Glutamatergic neuron (in vitro differentiated cells): ENCODE data around the gene RDH5. TPM values are rescaled to one million over a fixed set of nuclear protein-coding genes. Genes with fewer than 3 reads are reported as not detected.
A peak's percentile ranks its signal among the peaks of the same experiment; 100 is the strongest.

ENCODE experiments used
- DNase-seq: peaks from one replicate; pipeline ENCODE4 v3.0.0; 2022
- H3K27ac Mint-ChIP-seq: one replicate; pipeline ENCODE4 v1.8.0; 2020; ENCODE audit warnings: mild to moderate bottlenecking, mixed read lengths, inconsistent platforms; ENCODE audit not compliant: unreplicated experiment
- H3K27me3 Mint-ChIP-seq: one replicate; pipeline ENCODE4 v1.8.0; 2020; ENCODE audit warnings: mild to moderate bottlenecking, moderate library complexity, mixed read lengths, inconsistent platforms; ENCODE audit not compliant: unreplicated experiment
- H3K36me3 Mint-ChIP-seq: one replicate; pipeline ENCODE4 v1.8.0; 2020; ENCODE audit warnings: mild to moderate bottlenecking, mixed read lengths, inconsistent platforms; ENCODE audit not compliant: unreplicated experiment
- H3K4me1 Mint-ChIP-seq: one replicate; pipeline ENCODE4 v1.8.0; 2020; ENCODE audit warnings: mild to moderate bottlenecking, low read depth, mixed read lengths, inconsistent platforms; ENCODE audit not compliant: unreplicated experiment
- H3K4me3 Mint-ChIP-seq: one replicate; pipeline ENCODE4 v1.8.0; 2020; ENCODE audit warnings: mild to moderate bottlenecking, mixed read lengths, inconsistent platforms; ENCODE audit not compliant: unreplicated experiment
- H3K9me3 Mint-ChIP-seq: one replicate; pipeline ENCODE4 v1.8.0; 2020; ENCODE audit warnings: mild to moderate bottlenecking, moderate library complexity, mixed read lengths, inconsistent platforms; ENCODE audit not compliant: unreplicated experiment
- total RNA-seq: library from RNA; stranded (reverse); fragmentation: NEBNext Ultra II Directional; extraction: Animal tissue kit (Norgen Biotek cat#: 25700); gene quantifications from one replicate; pipeline ENCODE4 v1.2.1, GENCODE V29; 2021; ENCODE audit not compliant: unreplicated experiment
- TF ChIP-seq, protein P1 (sequence below): fragments of 200-600 bp; sonication (generic); IDR thresholded peaks from one replicate; pipeline ENCODE4 v1.5.0; 2021; ENCODE audit not compliant: partially characterized antibody, unreplicated experiment

Gene RDH5
- total RNA-seq, 1 donor from 2014 or later: 6.6 TPM

DNA sequence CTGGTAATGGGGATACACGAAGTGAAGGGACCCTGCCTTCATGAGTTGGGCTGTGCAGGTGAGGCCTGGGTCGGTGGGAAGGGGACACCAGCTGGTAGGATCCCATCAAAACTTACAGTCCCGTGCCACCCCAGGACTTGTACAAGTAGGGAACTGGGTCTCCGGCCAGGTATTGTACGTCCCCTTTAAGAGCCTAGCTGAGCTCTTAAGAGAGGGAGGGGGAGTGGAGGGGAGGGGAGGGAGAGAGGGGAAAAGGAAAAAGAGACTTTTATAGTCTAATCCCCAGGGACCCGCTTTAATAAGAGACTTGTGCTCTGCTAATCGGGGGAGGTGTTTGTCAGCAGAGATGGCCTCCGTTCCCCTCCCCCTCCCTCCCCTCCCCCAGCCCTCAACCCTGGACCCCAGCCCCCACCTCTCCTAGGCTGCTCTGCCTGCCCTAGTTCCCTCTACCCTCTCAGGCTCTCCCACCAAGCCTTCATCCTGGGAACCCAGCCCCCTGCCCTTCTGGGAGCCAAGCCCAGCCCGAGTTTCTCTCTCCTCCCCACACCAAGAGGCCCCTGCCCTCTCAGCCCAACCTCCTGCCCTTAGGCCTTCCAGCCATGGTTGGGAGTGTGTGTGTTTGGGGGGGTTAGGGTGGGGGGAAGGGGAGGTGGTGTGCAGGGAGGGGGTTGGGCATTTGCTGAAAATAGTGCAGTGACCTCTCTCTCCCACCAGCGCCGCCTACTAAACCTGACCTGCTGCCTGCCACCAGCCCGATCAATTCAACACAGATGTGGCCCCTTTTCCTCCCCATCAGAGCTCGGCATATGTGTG is 25.4 kb downstream of the RDH5 start:
- Mint-ChIP-seq H3K9me3 (peaks cover 21% of the 10 kb centered on the region), H3K36me3 (no peaks in the 10 kb centered on the region), H3K4me3 (peak overlapping the region; percentile 99), H3K27ac (peak overlapping the region; percentile 97), H3K4me1 (peaks cover 44% of the 10 kb centered on the region), H3K27me3 (peaks cover 13% of the 10 kb centered on the region)
- TF ChIP-seq, protein P1, sequence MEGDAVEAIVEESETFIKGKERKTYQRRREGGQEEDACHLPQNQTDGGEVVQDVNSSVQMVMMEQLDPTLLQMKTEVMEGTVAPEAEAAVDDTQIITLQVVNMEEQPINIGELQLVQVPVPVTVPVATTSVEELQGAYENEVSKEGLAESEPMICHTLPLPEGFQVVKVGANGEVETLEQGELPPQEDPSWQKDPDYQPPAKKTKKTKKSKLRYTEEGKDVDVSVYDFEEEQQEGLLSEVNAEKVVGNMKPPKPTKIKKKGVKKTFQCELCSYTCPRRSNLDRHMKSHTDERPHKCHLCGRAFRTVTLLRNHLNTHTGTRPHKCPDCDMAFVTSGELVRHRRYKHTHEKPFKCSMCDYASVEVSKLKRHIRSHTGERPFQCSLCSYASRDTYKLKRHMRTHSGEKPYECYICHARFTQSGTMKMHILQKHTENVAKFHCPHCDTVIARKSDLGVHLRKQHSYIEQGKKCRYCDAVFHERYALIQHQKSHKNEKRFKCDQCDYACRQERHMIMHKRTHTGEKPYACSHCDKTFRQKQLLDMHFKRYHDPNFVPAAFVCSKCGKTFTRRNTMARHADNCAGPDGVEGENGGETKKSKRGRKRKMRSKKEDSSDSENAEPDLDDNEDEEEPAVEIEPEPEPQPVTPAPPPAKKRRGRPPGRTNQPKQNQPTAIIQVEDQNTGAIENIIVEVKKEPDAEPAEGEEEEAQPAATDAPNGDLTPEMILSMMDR: no peak
- DNase-seq: peak; percentile 85

DNA sequence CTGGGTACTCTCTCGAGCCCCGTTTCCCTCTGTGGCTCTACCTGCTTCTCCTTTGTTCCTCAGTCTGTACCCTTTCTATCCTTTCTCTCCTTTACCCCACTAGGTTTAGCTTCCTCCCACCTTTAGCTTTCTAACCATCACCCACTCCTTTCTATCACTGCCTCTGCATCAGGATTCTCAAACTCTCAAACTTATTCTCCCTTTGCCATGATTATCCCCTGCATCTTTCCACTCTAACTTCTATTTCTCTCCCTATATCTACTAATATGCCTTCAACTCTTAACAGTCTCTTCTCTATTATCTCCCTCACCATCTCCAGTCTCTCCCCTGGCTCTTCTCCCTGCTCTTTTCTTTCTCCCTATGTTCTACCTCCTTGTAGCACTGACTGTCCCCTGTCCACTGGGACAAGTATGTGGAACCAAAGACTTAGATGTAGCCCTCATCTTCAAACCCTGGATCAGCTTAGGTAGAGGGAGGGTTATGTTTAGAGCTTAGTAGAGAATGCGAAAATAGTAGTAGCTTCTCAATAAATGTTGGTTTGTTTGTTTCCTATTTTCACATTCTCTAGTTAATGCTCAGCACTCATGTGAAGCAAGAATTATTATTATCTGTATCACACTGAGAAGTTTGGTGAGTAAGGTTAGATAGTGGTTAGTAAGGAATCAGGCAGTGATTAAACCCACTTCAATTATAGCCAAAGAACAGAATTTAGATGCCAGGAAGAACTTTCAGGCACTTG is 26.1 kb downstream of the RDH5 start:
- H3K4me3 Mint-ChIP-seq: peak overlapping the region; percentile 89
- H3K4me1 Mint-ChIP-seq: peaks cover 52% of the 10 kb centered on the region
- peaks cover 13% of the 10 kb centered on the region for H3K27me3 Mint-ChIP-seq
- no peak for DNase-seq
- no peaks in the 10 kb centered on the region for H3K36me3 Mint-ChIP-seq
- H3K27ac Mint-ChIP-seq: peak overlapping the region; percentile 97
- TF ChIP-seq, protein P1: no peak
- H3K9me3 Mint-ChIP-seq: peaks cover 21% of the 10 kb centered on the region

DNA sequence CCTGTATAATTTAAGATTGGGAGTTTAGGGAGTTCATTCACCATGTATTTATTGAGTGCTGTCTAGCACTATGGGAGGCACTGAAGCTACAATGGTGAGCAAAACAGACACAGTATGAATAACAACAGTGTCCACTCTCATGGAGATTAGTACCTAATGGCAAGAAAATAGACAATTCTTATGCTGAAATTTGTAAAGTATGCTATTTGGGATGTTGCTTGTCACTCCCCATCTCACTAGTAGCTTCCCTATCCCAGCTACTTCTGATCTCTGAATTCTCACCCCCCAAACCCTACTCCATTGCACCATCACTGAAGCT is 26.7 kb downstream of the RDH5 start:
- DNase-seq: no peak
- TF ChIP-seq, protein P1: no peak
- peak overlapping the region; percentile 89 for H3K4me3 Mint-ChIP-seq
- no peaks in the 10 kb centered on the region for H3K36me3 Mint-ChIP-seq
- H3K4me1 Mint-ChIP-seq: peaks cover 49% of the 10 kb centered on the region
- peaks cover 14% of the 10 kb centered on the region for H3K27me3 Mint-ChIP-seq
- peak overlapping the region; percentile 97 for H3K27ac Mint-ChIP-seq
- H3K9me3 Mint-ChIP-seq: peaks cover 21% of the 10 kb centered on the region

DNA sequence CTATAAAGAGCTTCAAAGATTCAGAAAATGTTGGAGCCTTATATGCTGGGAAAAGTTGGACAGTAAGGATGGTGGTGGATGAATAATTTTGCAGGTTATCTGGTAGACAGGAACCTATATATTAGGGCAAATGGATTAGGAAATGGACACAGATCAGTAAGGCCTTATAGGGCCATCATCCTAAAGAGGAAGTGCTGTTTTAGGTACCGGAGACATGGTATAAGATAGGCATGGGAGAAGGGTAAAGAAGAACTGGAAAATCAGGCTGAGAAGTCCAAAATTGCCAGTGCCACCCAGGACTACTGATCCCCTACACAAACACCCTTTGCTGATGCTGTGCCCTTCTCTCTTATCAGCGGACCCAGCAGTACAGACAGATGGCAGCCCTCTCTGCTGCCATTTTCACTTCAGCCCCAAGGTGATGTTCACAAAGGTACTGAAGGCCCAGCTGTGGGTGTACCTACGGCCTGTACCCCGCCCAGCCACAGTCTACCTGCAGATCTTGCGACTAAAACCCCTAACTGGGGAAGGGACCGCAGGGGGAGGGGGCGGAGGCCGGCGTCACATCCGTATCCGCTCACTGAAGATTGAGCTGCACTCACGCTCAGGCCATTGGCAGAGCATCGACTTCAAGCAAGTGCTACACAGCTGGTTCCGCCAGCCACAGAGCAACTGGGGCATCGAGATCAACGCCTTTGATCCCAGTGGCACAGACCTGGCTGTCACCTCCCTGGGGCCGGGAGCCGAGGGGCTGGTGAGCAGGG is 28.2 kb downstream of the RDH5 start:
- Mint-ChIP-seq H3K27me3 (peaks cover 12% of the 10 kb centered on the region), H3K4me1 (peaks cover 42% of the 10 kb centered on the region), H3K4me3 (peak overlapping the region; percentile 89), H3K9me3 (peaks cover 15% of the 10 kb centered on the region), H3K36me3 (peaks cover 4% of the 10 kb centered on the region), H3K27ac (peak overlapping the region; percentile 5)
- DNase-seq: no peak
- TF ChIP-seq, protein P1: no peak
